Gastroesophageal sphincter (tissue), 3 donors: ENCODE results near the gene MAPKAPK3.
"Not testable (repeated sequence)": the region's sequence is repeated elsewhere in the genome, so short reads cannot be mapped to it uniquely, and the experiment has no call there.

Experiments used
- POLR2AphosphoS5 ChIP-seq: sonication (generic); formaldehyde crosslinking; IDR thresholded peaks from one replicate; pipeline ENCODE4 v1.6.1; 2017; ENCODE audit warnings: antibody characterized with exemption
- TF ChIP-seq, protein P1 (sequence below), 4 experiments: fragments of 200-600 bp in 2 of 4; fragments of 450-650 bp in 2 of 4; sonication (generic) in 1 of 4; IDR thresholded peaks; one replicate each; pipeline ENCODE4 v1.5.1; 2017 to 2019; ENCODE audit warnings: antibody characterized with exemption in 4 of 4, mild to moderate bottlenecking in 2 of 4, moderate library complexity in 2 of 4

- TF ChIP-seq, protein P1, sequence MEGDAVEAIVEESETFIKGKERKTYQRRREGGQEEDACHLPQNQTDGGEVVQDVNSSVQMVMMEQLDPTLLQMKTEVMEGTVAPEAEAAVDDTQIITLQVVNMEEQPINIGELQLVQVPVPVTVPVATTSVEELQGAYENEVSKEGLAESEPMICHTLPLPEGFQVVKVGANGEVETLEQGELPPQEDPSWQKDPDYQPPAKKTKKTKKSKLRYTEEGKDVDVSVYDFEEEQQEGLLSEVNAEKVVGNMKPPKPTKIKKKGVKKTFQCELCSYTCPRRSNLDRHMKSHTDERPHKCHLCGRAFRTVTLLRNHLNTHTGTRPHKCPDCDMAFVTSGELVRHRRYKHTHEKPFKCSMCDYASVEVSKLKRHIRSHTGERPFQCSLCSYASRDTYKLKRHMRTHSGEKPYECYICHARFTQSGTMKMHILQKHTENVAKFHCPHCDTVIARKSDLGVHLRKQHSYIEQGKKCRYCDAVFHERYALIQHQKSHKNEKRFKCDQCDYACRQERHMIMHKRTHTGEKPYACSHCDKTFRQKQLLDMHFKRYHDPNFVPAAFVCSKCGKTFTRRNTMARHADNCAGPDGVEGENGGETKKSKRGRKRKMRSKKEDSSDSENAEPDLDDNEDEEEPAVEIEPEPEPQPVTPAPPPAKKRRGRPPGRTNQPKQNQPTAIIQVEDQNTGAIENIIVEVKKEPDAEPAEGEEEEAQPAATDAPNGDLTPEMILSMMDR (IDR thresholded peaks at IDR 0.05), result not testable (repeated sequence)
- not testable (repeated sequence) for TF ChIP-seq POLR2AphosphoS5
Measured at GRCh38 chr3:50688602-50689001, 71.7 kb downstream of the MAPKAPK3 start.
